Muscle layer of colon (tissue), 2 donors: ENCODE measurements around the gene SMG7.

Experiments
- H3K27ac ChIP-seq: one replicate; pipeline ENCODE4 v1.7.0; 2013; ENCODE audit warnings: low read depth, mild to moderate bottlenecking, low read length, moderate library complexity
- H3K27me3 ChIP-seq, 2 donors: one replicate each; pipeline ENCODE4 v1.7.0; 2013; ENCODE audit warnings: low read length in 2 of 2, mild to moderate bottlenecking in 2 of 2; ENCODE audit not compliant: insufficient read depth in 2 of 2, control insufficient read depth in 1 of 2
- H3K36me3 ChIP-seq: one replicate; pipeline ENCODE4 v1.7.0; 2013; ENCODE audit warnings: mild to moderate bottlenecking, low read length; ENCODE audit not compliant: insufficient read depth
- H3K4me1 ChIP-seq: one replicate; pipeline ENCODE4 v1.7.0; 2013; ENCODE audit warnings: mild to moderate bottlenecking, low read length; ENCODE audit not compliant: insufficient read depth
- H3K4me3 ChIP-seq, 2 donors: one replicate each; pipeline ENCODE4 v1.7.0; 2013; ENCODE audit warnings: low read length in 2 of 2, low read depth in 1 of 2, mild to moderate bottlenecking in 1 of 2, moderate library complexity in 1 of 2
- H3K9ac ChIP-seq: one replicate; pipeline ENCODE4 v1.7.0; 2013; ENCODE audit warnings: low read length
- H3K9me3 ChIP-seq: one replicate; pipeline ENCODE4 v1.7.0; 2013; ENCODE audit warnings: mild to moderate bottlenecking, low read length
- donor health status: abdominal sarcoma.
- donor health status: Adenocarcinoma of cecum.

Gene SMG7

DNA sequence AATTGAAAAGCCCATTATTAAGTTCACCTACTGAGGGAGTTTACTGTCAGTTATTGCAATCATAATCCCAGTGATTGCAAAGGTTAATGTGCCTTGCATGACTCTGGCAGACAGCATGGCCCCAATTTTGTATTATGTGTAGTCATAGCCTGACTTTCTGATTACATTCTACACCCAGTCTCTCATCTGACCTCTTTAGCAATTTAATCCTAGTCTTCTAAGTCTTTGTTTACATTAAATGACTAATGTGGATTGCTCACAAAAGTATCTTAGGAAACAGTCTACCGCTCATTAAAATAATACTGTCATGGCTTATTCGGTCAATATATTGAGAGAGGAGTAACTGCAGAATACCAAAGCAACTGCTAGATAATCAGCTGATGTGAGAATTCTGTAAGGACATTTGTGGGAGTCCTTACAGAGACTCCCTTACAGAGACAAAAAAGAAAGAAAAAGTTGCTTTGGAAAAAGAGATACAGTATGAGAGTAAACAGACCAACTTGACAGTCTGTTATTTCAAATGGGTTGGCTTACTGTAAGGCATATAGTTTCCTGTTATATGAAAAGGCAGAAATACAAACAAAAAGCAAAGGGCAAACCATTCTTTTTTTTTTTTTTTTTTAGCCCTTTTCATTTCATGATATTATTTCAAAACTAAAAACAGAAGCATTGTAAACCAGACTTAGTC is 42.8 kb downstream of the SMG7 start:
- Histone ChIP-seq H3K4me1 (peaks cover 14% of the 10 kb centered on the region), H3K9ac (no peak overlapping the region), H3K9me3 (no peaks in the 10 kb centered on the region), H3K27me3 (no peaks in the 10 kb centered on the region), H3K36me3 (peaks cover 10% of the 10 kb centered on the region), H3K4me3 (no peak overlapping the region), H3K27ac (no peak overlapping the region)

DNA sequence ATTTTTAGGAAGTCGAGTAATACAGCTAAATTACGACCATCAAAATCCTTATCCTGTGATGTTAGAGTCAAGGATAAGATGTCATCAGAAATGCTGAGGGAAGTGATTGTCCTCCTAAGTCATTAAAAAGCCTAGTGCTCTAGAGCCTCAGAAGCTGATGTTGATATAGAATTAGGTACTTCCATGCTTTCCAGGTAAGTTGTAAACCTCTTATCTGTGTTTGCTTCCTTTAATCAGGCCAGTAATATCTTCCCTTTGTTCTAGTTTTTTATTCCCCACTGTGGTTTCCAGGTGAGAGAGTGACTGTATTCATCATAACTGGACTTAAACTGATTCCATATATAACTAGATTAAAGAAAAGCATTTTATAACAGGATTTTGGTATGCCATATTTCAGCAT is 44.4 kb downstream of the SMG7 start:
- Histone ChIP-seq H3K9ac (no peak overlapping the region), H3K9me3 (no peaks in the 10 kb centered on the region), H3K27me3 (no peaks in the 10 kb centered on the region), H3K4me1 (peaks cover 14% of the 10 kb centered on the region), H3K36me3 (peaks cover 10% of the 10 kb centered on the region), H3K27ac (no peak overlapping the region), H3K4me3 (no peak overlapping the region)

DNA sequence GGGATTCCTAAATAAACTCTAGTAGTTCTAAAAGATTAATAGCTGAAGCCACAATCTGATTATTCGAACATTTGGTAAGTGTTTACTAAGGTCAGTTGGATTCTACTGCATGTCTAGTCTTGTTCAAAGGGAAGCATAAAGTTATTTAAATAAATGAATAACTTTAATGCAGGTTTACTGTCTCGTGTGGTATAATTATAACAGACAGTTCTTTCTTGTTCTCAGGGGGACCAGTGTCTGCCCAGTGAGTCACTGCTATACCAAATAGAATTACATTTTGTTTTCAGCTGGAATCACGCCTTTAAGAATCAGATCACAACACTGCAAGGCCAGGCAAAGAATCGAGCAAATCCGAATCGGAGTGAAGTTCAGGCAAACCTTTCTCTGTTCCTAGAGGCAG is 45.1 kb downstream of the SMG7 start:
- H3K4me1 ChIP-seq: peaks cover 14% of the 10 kb centered on the region
- no peak overlapping the region for H3K9ac ChIP-seq
- peaks cover 10% of the 10 kb centered on the region for H3K36me3 ChIP-seq
- no peak overlapping the region for H3K4me3 ChIP-seq
- no peak overlapping the region for H3K27ac ChIP-seq
- no peaks in the 10 kb centered on the region for H3K9me3 ChIP-seq
- no peaks in the 10 kb centered on the region for H3K27me3 ChIP-seq

DNA sequence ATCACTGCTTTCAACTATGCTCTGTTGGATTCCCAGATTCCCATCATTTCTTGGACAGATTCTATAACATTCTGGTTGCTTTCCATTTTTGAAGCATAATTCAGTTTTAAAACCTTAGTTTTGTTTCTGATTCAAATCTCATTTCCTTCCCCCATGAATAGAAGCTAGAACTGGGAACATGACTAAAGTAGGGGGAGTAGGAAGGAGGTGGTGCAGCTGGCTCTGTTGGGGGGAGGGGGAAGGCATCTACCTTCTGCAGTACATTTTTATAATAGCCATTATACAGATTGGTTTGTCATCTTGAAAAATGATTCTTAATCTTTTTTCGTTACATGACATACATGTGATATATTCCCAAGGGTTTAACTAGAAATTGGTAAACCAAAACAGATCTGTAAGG is 48.1 kb downstream of the SMG7 start:
- no peaks in the 10 kb centered on the region for H3K9me3 ChIP-seq
- no peak overlapping the region for H3K4me3 ChIP-seq
- no peak overlapping the region for H3K27ac ChIP-seq
- no peaks in the 10 kb centered on the region for H3K27me3 ChIP-seq
- peaks cover 10% of the 10 kb centered on the region for H3K36me3 ChIP-seq
- H3K4me1 ChIP-seq: peaks cover 3% of the 10 kb centered on the region
- no peak overlapping the region for H3K9ac ChIP-seq

DNA sequence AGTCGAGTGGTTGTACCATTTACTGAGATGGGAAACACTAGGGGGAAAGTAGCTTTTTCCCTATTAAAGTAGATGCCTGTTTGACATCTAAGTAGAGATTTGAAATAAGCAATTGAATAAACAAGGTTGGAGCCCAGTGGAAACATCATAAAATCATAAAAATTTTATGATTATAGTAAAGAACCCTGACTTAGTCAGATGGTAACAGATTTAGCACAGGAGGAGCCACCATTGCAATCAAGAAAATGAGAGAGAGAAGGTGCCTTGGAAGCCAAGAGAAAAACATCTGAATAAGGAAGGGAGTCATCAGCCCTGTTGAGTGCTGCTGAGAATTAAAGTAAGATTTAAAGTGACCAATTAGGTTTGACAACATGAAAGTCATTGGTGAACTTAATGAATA is 49.8 kb downstream of the SMG7 start:
- Histone ChIP-seq H3K36me3 (peaks cover 13% of the 10 kb centered on the region), H3K27me3 (no peaks in the 10 kb centered on the region), H3K4me1 (no peaks in the 10 kb centered on the region), H3K9ac (no peak overlapping the region), H3K4me3 (no peak overlapping the region), H3K9me3 (no peaks in the 10 kb centered on the region), H3K27ac (no peak overlapping the region)

DNA sequence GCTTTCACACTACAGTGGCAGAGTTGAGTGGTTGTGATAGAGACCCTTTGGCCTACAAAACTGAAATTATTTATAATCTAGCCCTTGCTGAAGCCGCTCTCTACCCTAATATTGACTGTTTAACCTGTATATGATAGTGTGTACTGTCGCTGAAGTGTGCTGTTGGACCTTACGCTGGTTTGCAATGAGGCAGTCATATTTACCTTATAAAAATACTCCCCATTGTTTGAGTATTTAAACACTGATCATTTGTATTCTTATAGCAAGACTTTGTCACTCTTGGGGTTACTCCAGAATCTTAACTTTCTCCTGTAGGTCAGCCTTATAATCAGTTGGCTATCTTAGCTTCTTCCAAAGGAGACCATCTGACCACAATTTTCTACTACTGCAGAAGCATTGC is 56.3 kb downstream of the SMG7 start:
- H3K9ac ChIP-seq: no peak overlapping the region
- no peaks in the 10 kb centered on the region for H3K9me3 ChIP-seq
- no peaks in the 10 kb centered on the region for H3K4me1 ChIP-seq
- H3K27me3 ChIP-seq: no peaks in the 10 kb centered on the region
- peaks cover 41% of the 10 kb centered on the region for H3K36me3 ChIP-seq
- no peak overlapping the region for H3K27ac ChIP-seq
- H3K4me3 ChIP-seq: no peak overlapping the region

DNA sequence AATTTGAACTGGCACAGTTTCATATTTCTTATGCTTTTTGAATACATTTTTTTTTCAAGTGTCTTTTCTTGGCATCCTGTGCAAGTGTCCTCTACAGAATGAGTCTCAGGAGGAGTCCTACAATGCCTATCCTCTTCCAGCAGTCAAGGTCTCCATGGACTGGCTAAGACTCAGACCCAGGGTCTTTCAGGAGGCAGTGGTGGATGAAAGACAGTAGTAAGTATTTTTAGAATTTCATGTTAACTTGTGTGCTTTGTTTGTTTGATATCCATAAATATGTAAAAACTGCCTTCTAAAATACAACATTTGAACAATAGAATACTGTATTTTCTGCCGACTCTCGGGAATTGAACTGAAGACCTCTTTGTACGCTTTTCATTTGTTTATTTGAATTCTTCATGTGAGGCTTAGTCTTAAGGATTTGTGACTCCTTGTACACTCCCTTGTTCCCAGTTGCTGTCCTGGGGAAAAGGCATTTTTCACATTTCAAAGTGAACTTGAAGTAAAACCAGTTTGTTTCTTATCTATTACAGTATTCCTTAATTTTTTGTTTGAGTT is 61.4 kb downstream of the SMG7 start:
- Histone ChIP-seq H3K9me3 (no peaks in the 10 kb centered on the region), H3K4me3 (no peak overlapping the region), H3K27me3 (no peaks in the 10 kb centered on the region), H3K9ac (no peak overlapping the region), H3K4me1 (no peaks in the 10 kb centered on the region), H3K27ac (no peak overlapping the region), H3K36me3 (peaks cover 59% of the 10 kb centered on the region)

DNA sequence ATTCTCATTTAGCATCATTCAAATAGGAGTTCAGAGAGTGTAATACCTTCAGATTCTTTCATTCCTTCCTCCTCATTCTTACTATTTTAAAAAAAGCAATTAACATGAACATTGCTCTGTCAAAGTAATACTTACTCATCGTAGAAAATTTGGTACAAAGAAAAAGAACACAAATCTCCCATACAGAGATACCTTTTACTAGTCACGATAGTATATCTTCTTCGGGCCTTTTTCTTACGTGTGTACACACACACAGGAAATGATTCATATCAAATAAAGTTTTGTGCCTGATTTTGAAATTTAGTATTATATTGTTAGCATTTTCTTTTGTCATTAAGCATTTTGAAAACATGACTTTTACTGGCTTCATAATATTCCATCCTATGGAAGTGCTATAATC is 65.1 kb downstream of the SMG7 start:
- H3K4me3 ChIP-seq: no peak overlapping the region
- no peaks in the 10 kb centered on the region for H3K27me3 ChIP-seq
- H3K9me3 ChIP-seq: no peaks in the 10 kb centered on the region
- peaks cover 70% of the 10 kb centered on the region for H3K36me3 ChIP-seq
- H3K4me1 ChIP-seq: no peaks in the 10 kb centered on the region
- no peak overlapping the region for H3K27ac ChIP-seq
- H3K9ac ChIP-seq: no peak overlapping the region

DNA sequence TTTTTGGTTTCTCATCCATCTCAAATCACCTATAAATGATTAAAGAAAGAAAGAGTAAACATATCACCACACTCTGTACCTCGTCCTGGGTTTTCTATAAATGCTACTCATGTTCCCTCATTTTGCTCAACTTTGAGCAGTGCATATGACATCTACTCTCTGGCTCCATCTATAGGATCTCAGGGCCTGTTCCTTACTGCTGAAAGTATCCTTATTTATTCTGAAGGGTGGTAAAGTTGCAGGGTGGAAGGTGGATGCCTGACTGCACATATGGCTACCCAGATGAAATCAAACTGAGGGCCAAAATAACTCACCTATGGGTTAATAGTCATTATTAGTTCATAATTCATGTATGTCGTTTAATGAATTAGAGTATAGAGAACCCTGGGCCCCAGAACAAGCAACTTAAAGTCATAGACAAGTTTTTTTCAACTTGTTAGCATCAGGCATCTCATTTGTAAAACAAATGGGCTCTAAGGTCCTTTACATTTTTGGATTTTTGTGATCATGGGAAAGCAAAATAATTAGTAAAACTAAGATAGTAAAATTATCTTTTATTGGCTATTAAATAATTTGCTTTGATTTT is 71.4 kb downstream of the SMG7 start:
- Histone ChIP-seq H3K27me3 (no peaks in the 10 kb centered on the region), H3K4me1 (no peaks in the 10 kb centered on the region), H3K36me3 (peaks cover 83% of the 10 kb centered on the region), H3K4me3 (no peak overlapping the region), H3K9me3 (no peaks in the 10 kb centered on the region), H3K9ac (no peak overlapping the region), H3K27ac (no peak overlapping the region)

DNA sequence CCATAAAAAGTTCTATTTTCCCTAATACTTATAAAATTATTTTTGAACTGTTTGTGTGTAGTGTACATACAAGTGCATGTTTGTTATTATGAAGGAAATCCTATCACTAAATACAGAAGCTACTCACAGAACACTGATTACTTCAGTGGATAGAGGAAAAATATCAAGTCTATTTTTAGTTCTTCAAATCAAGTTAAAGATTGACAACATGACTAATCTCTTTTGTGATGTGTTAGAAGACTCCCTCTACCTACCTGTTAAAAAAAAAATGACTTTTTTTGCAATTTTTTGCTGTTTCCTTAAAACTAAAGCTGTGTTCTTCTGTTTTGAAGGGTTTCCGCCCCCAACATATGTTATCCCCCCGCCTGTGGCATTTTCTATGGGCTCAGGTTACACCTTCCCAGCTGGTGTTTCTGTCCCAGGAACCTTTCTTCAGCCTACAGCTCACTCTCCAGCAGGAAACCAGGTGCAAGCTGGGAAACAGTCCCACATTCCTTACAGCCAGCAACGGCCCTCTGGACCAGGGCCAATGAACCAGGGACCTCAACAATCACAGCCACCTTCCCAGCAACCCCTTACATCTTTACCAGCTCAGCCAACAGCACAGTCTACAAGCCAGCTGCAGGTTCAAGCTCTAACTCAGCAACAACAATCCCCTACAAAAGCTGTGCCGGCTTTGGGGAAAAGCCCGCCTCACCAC is 72.4 kb downstream of the SMG7 start:
- H3K4me1 ChIP-seq: no peaks in the 10 kb centered on the region
- peaks cover 76% of the 10 kb centered on the region for H3K36me3 ChIP-seq
- H3K9me3 ChIP-seq: no peaks in the 10 kb centered on the region
- H3K27me3 ChIP-seq: no peaks in the 10 kb centered on the region
- no peak overlapping the region for H3K9ac ChIP-seq
- no peak overlapping the region for H3K27ac ChIP-seq
- no peak overlapping the region for H3K4me3 ChIP-seq

DNA sequence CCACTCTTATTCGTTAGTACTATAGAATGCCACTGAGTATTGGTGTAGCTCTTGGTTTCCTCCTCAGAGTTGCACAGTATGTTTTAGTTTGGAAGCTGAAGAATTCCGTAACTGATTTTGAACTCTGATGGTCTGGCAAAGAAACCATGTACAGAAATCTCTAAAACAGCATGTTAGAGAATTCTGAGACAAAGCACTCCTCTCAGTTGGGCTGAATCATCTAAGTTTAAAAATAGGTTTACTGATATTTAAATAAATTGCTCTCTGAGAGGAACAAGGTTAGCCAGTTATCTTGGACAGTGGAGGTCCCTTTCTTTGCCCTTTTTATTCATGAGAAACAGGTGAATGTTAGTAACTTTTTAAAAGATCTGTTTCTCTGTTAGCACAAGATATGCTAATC is 74.1 kb downstream of the SMG7 start:
- Histone ChIP-seq H3K4me3 (no peak overlapping the region), H3K27ac (no peak overlapping the region), H3K36me3 (peaks cover 75% of the 10 kb centered on the region), H3K27me3 (no peaks in the 10 kb centered on the region), H3K9me3 (no peaks in the 10 kb centered on the region), H3K4me1 (no peaks in the 10 kb centered on the region), H3K9ac (no peak overlapping the region)
